ENCODE measurements around the gene GJD4.

The GJD4 gene

GRCh38 chr10:35637462-35637861, 32.3 kb downstream of the GJD4 start:
- DNase-seq (ENCODE audit: low spot score), result no peak
- no peak for TF ChIP-seq CTCF (IDR thresholded peaks at IDR 0.05; ENCODE audit: extremely low read depth, missing control alignments)

GRCh38 chr10:35638101-35638500, 33.0 kb downstream of the GJD4 start:
- DNase-seq (ENCODE audit: low spot score), result no peak

GRCh38 chr10:35639021-35639727, 34.0 kb downstream of the GJD4 start:
- no peak for TF ChIP-seq CTCF (IDR thresholded peaks at IDR 0.05; ENCODE audit: extremely low read depth, missing control alignments)
- DNase-seq (ENCODE audit: low spot score), result no peak

More at GRCh38 chr10:35638101-35638500, 33.0 kb downstream of the GJD4 start:
- no peak for TF ChIP-seq CTCF (IDR thresholded peaks at IDR 0.05; ENCODE audit: extremely low read depth, missing control alignments)

- DNase-seq (ENCODE audit: low spot score), result peak; percentile 32
- no peak for TF ChIP-seq CTCF (IDR thresholded peaks at IDR 0.05; ENCODE audit: extremely low read depth, missing control alignments)
Measured at GRCh38 chr10:35639728-35640401, 34.7 kb downstream of the GJD4 start.

GRCh38 chr10:35640474-35640873, 35.3 kb downstream of the GJD4 start:
- DNase-seq (ENCODE audit: low spot score), result peak; percentile 86
- TF ChIP-seq CTCF (IDR thresholded peaks at IDR 0.05; ENCODE audit: extremely low read depth, missing control alignments), result peak; percentile 41

- DNase-seq (ENCODE audit: low spot score), result peak; percentile 64
- no peak for TF ChIP-seq CTCF (IDR thresholded peaks at IDR 0.05; ENCODE audit: extremely low read depth, missing control alignments)
Measured at GRCh38 chr10:35640951-35641675, 36.0 kb downstream of the GJD4 start.

- peak; percentile 69 for DNase-seq (ENCODE audit: low spot score)
- TF ChIP-seq CTCF (IDR thresholded peaks at IDR 0.05; ENCODE audit: extremely low read depth, missing control alignments), result no peak
Measured at GRCh38 chr10:35641676-35642034, 36.5 kb downstream of the GJD4 start.
